GM12874 (cell line): ENCODE results near the gene SLC25A17.

Experiments used
- TF ChIP-seq, protein P1 (sequence below): IDR thresholded peaks from 2 replicates; pipeline ENCODE4 v1.5.1; 2011; ENCODE audit warnings: low read depth, mild to moderate bottlenecking, control low read depth, low read length, moderate library complexity; ENCODE audit not compliant: insufficient read depth

The SLC25A17 gene

DNA sequence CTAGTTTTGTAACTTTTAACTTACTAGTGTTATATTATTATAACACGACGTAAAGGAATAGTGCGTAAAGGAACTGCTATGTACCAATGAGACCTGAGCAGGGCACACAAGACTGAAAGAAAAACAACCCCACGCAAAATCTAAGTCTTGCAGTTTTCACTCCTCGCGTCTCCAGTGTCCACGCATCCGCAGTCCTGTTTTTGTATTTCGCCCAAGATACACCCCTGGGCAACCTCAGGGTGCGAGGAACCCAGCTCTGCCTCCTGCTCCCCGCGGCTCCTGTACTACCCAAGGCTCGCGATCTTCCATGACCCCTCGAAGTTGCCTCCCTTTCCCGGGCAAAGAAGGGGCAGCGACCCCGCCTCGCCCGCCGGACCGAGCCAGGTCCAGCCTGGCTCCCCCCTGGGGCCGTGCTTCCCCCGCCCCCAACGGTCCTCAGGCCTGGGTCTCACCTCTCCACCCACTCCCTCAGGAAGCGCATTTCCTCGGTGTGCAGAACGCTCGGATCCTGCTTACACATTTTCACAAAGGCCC, 36.9 kb upstream of the SLC25A17 start:
- TF ChIP-seq, protein P1, sequence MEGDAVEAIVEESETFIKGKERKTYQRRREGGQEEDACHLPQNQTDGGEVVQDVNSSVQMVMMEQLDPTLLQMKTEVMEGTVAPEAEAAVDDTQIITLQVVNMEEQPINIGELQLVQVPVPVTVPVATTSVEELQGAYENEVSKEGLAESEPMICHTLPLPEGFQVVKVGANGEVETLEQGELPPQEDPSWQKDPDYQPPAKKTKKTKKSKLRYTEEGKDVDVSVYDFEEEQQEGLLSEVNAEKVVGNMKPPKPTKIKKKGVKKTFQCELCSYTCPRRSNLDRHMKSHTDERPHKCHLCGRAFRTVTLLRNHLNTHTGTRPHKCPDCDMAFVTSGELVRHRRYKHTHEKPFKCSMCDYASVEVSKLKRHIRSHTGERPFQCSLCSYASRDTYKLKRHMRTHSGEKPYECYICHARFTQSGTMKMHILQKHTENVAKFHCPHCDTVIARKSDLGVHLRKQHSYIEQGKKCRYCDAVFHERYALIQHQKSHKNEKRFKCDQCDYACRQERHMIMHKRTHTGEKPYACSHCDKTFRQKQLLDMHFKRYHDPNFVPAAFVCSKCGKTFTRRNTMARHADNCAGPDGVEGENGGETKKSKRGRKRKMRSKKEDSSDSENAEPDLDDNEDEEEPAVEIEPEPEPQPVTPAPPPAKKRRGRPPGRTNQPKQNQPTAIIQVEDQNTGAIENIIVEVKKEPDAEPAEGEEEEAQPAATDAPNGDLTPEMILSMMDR, result no peak

DNA sequence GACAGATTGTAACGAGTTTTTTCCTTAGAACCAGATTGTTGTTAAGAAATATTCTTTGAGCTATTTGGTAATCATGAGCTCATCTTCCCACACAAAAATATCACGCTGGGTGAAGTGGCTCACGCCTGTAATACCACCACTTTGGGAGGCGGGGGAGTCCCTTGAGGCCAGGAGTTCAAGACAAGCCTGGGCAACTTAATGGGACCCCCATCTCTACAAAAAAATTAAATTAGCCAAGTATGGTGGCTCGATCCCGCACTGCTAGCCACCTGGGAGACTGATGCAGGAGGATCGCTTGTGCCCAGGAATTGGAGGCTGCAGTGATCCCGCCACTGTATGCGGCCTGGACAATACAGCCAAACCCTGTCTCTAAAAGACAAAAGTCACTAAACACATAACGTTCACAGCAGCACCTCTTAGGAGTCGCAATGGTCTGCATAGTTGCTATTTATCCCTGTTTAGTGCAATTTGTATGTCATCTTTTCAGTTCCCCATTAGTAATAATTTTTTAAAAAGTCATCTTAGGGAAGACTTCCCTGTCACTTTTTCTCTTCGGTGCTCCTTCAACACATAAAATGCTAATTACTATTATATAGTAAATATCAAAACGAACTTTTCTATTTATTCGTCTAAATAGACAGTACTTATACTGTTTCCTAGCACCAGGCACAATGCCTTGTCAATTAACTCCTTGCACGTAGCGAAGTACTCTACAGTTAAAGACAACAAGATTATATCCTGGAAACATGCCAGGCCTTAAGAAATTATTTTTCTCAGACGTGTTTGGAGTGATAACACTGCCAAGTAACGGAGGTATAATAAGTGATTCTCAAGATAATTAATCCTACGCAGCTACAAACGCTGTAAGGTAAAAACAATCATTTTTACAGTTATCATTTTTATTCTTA, 36.2 kb upstream of the SLC25A17 start:
- TF ChIP-seq, protein P1, result no peak

DNA sequence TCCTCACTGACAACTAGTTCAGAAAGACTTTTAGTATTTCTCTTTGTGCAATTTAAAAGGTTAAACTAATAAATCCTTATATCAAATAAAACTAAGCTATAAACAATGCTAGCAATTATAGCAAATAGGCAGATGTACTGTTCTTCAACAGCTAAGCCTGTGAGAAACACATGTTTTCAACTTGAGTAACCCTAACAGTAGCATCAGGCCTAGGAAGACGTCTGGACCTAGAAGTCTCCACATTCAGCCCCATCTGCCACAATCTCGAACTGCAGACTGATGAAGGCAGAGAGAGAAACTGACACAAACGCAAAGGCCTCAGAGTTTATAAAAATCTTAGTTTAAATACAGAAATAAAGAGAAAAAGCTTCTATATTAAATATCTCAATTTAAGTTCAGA, 34.8 kb upstream of the SLC25A17 start:
- TF ChIP-seq, protein P1, result no peak

DNA sequence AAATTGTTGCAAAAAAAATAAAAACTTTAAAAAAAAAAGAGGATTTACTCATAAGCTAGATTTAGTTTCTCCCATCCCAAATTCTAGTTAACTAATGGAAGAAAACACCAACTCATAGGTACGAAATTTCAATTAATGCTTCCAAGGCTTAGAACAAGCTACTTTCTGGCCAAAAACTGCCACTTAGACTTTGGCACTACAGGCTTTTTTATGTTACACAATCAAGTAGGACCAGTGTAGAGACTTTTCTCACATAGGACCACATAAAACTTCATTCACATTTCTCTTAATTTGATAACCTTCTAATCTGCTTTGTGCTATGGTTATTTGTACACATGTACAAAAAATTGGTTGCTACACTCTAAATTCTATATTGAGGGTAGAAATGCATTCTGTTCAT, 34.2 kb upstream of the SLC25A17 start:
- TF ChIP-seq, protein P1, result no peak

DNA sequence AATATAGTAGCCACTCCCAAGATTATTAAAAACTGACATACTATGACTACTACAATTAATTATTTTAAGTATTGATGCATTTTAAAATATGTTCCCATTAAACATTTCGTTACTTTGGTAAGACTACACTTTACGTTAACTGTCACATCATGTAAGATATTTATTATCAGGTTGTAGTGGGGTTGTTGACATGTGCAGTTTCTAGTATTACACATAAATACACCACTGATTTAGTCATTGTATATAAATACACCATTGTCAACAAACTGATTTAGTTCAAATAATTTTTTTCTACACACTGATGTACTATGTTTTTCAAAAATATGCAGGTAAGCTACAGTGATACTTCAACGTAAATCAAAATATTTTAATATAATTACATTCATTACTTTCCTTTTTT, 25.8 kb upstream of the SLC25A17 start:
- TF ChIP-seq, protein P1, result no peak

DNA sequence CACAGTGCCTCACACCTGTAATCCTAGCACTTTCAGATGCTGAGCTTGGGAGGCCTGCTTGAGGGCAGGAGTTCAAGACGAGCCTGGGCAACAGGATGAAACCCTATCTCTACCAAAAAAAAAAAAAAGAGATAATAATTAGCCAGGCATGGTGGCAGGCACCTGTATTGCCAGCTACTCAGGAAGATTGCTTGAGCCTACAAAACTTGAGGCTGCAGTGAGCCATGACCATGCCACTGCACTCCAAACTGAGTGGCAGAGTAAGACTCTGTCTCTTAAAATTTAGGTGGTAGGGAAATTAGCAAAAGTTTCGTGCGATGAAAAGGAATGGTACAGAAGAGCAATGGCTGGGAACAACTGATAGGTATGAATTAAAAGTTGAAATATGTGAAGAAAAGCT, 19.3 kb upstream of the SLC25A17 start:
- TF ChIP-seq, protein P1, result no peak

DNA sequence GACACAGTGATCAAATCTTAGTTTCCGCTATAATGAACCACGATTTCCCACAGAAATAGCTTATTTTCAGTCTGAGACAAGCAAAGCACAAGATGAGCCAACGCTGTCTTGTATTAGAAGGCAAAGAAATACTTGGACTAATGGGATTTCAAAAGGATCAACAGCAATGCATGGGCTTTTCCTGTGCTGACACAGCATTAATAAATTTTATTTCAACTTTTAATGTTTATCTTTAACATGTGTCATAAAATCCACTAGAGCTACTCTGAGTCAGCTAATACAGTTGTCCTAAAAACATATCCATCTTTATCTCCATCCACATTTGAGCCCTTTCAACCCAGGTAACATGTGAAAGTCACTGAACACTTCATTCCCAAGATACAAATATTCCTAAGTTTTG, 15.5 kb upstream of the SLC25A17 start:
- TF ChIP-seq, protein P1, result no peak
